Measurements from ENCODE around the gene UBE2E3. TPM values are rescaled to one million over a fixed set of nuclear protein-coding genes. Genes with fewer than 3 reads are reported as not detected.
"Not testable (repeated sequence)": the region's sequence is repeated elsewhere in the genome, so short reads cannot be mapped to it uniquely, and the experiment has no call there.

Gene UBE2E3
- total RNA-seq, 1 experiment from 2014 or later: 91.3 TPM

- no peak for TF ChIP-seq TCF7L2 (IDR thresholded peaks at IDR 0.05; ENCODE audit: low read depth, low read length)
- no peak for TF ChIP-seq CTCF (IDR thresholded peaks at IDR 0.05)
- no peak for TF ChIP-seq SIN3A (IDR thresholded peaks at IDR 0.05; ENCODE audit: borderline replicate concordance, insufficient read depth, low read depth, low read length)
- no peak for TF ChIP-seq REST (IDR thresholded peaks at IDR 0.05; ENCODE audit: insufficient read depth in 1 of 2, low read depth in 2 of 2, low read length in 1 of 2)
- TF ChIP-seq POLR2AphosphoS5 (IDR thresholded peaks at IDR 0.05; ENCODE audit: low read depth, low read length): no peak
- DNase-seq (ENCODE audit: low read depth, low spot score): no peak
- Histone ChIP-seq H3K4me1 (ENCODE audit: control insufficient read depth, insufficient read depth, low read length) (peaks cover 6% of the 10 kb centered on the region), H3K36me3 (ENCODE audit: control insufficient read depth, insufficient read depth, low read length) (no peaks in the 10 kb centered on the region), H3K27ac (ENCODE audit: low read length) (no peak overlapping the region), H3K4me3 (ENCODE audit: low read depth in 2 of 2, low read length in 2 of 2) (no peak overlapping the region), H3K9me3 (ENCODE audit: control insufficient read depth, insufficient read depth, low read depth, low read length) (no peaks in the 10 kb centered on the region), H3K27me3 (ENCODE audit: control insufficient read depth, insufficient read depth, low read length) (no peaks in the 10 kb centered on the region)
- no TSS peak for BruUV-seq (replicated peaks)
- in situ Hi-C loops (cut with HindIII; ENCODE audit: low pct_unique_long_range_greater_than_20kb, low sequenced_read_pairs) (no loop called here), intact Hi-C loops (cut with micrococcal nuclease; ENCODE audit: unreplicated experiment) (no loop called here)
- CTCF ChIA-PET: no interaction called here
- POLR2A ChIA-PET: no interaction called here
- ATAC-seq: no peak
Observed at GRCh38 chr2:181037922-181038321, 57.5 kb downstream of the UBE2E3 start.

- intact Hi-C loops (cut with micrococcal nuclease; ENCODE audit: unreplicated experiment): no loop called here
- CTCF ChIA-PET: no interaction called here
- Histone ChIP-seq H3K9me3 (ENCODE audit: control insufficient read depth, insufficient read depth, low read depth, low read length) (no peaks in the 10 kb centered on the region), H3K27ac (ENCODE audit: low read length) (no peak overlapping the region), H3K4me3 (ENCODE audit: low read depth in 2 of 2, low read length in 2 of 2) (no peak overlapping the region), H3K36me3 (ENCODE audit: control insufficient read depth, insufficient read depth, low read length) (no peaks in the 10 kb centered on the region), H3K27me3 (ENCODE audit: control insufficient read depth, insufficient read depth, low read length) (no peaks in the 10 kb centered on the region), H3K4me1 (ENCODE audit: control insufficient read depth, insufficient read depth, low read length) (peaks cover 6% of the 10 kb centered on the region)
- in situ Hi-C loops (cut with HindIII; ENCODE audit: low pct_unique_long_range_greater_than_20kb, low sequenced_read_pairs): no loop called here
- ATAC-seq (no peak), DNase-seq (ENCODE audit: low read depth, low spot score) (no peak)
- no TSS peak for BruUV-seq (replicated peaks)
- POLR2A ChIA-PET: no interaction called here
- TF ChIP-seq SIN3A (IDR thresholded peaks at IDR 0.05; ENCODE audit: borderline replicate concordance, insufficient read depth, low read depth, low read length): no peak
- TF ChIP-seq TCF7L2 (IDR thresholded peaks at IDR 0.05; ENCODE audit: low read depth, low read length): no peak
- TF ChIP-seq CTCF (IDR thresholded peaks at IDR 0.05): no peak
- no peak for TF ChIP-seq REST (IDR thresholded peaks at IDR 0.05; ENCODE audit: insufficient read depth in 1 of 2, low read depth in 2 of 2, low read length in 1 of 2)
- no peak for TF ChIP-seq POLR2AphosphoS5 (IDR thresholded peaks at IDR 0.05; ENCODE audit: low read depth, low read length)
Observed at GRCh38 chr2:181038796-181039195, 58.4 kb downstream of the UBE2E3 start.

GRCh38 chr2:181040839-181041238 is 60.4 kb downstream of the UBE2E3 start:
- in situ Hi-C loops (cut with HindIII; ENCODE audit: low pct_unique_long_range_greater_than_20kb, low sequenced_read_pairs); H3K27me3 ChIP-seq (ENCODE audit: control insufficient read depth, insufficient read depth, low read length); BruUV-seq (replicated peaks); H3K4me3 ChIP-seq (ENCODE audit: low read depth in 2 of 2, low read length in 2 of 2); H3K27ac ChIP-seq (ENCODE audit: low read length); POLR2A ChIA-PET; H3K36me3 ChIP-seq (ENCODE audit: control insufficient read depth, insufficient read depth, low read length); ATAC-seq; H3K4me1 ChIP-seq (ENCODE audit: control insufficient read depth, insufficient read depth, low read length); DNase-seq (ENCODE audit: low read depth, low spot score); intact Hi-C loops (cut with micrococcal nuclease; ENCODE audit: unreplicated experiment); H3K9me3 ChIP-seq (ENCODE audit: control insufficient read depth, insufficient read depth, low read depth, low read length); CTCF ChIA-PET: not testable (repeated sequence)

Data from Panc1 (cell line).